SK-MEL-5 (cell line): ENCODE results near the gene PAPOLG. TPM values are rescaled to one million over a fixed set of nuclear protein-coding genes. Genes with fewer than 3 reads are reported as not detected.

Experiments
- DNase-seq: peaks from one replicate; pipeline ENCODE4 v3.0.0-alpha.2; 2016; ENCODE audit warnings: low read depth, low spot score
- in situ Hi-C: cut with HindIII; loops from 2 replicates; pipeline ENCODE4 v1.10.0; 2016; ENCODE audit warnings: low sequenced_read_pairs, high pct_unique_total_duplicates, low pct_unique_long_range_greater_than_20kb
- polyA plus RNA-seq, 2 experiments: library from polyadenylated mRNA; depleted of rRNA; stranded (reverse); fragments of >200 nt; gene quantifications; 2 replicates each; pipeline ENCODE4 v1.2.3, GENCODE V29; 2015
- total RNA-seq: library from RNA; depleted of rRNA; stranded (reverse); fragments of >200 nt; shearing (Covaris generic); gene quantifications from 2 replicates; pipeline ENCODE4 v1.2.3, GENCODE V29; 2014; rRNA removed

PAPOLG gene
- total RNA-seq = 18.2 and 19.6 TPM in 2 replicates
- 9.0 and 9.7 TPM in 2 replicates for polyA plus RNA-seq (2015; cell fraction: cytosol; rRNA removed)
- 25.5 and 31.3 TPM in 2 replicates for polyA plus RNA-seq (2015; cell fraction: nucleus; rRNA removed)

- peak; percentile 94 for DNase-seq
- in situ Hi-C loops = no loop called here
These were observed at the start of gene PAPOLG for GRCh38 chr2:60756097-60757087. TSS of gene PAPOLG (plus strand) at chr2:60756268. CDS start at chr2:60756479, 211 bp downstream.

- in situ Hi-C loops = no loop called here
These were observed 48.2 kb upstream of the PAPOLG start for GRCh38 chr2:60707750-60708371.

GRCh38 chr2:60708630-60709320 lies 47.3 kb upstream of the PAPOLG start:
- in situ Hi-C loops = no loop called here
- no peak for DNase-seq

More at GRCh38 chr2:60707750-60708371, 48.2 kb upstream of the PAPOLG start:
- DNase-seq = peak; percentile 65

- in situ Hi-C loops = no loop called here
- no peak for DNase-seq
These were observed 45.4 kb upstream of the PAPOLG start for GRCh38 chr2:60710707-60711106.

- DNase-seq = no peak
- in situ Hi-C loops = no loop called here
These were observed 40.5 kb upstream of the PAPOLG start for GRCh38 chr2:60715561-60715960.

GRCh38 chr2:60717691-60718090 lies 38.4 kb upstream of the PAPOLG start:
- DNase-seq = no peak
- in situ Hi-C loops = no loop called here

GRCh38 chr2:60719331-60719730 lies 36.7 kb upstream of the PAPOLG start:
- in situ Hi-C loops = no loop called here
- no peak for DNase-seq

GRCh38 chr2:60725466-60725865 lies 30.6 kb upstream of the PAPOLG start:
- peak; percentile 63 for DNase-seq
- in situ Hi-C loops = no loop called here

GRCh38 chr2:60728855-60729254 lies 27.2 kb upstream of the PAPOLG start:
- in situ Hi-C loops = no loop called here
- DNase-seq = no peak

- in situ Hi-C loops = no loop called here
- DNase-seq = no peak
These were observed 20.4 kb upstream of the PAPOLG start for GRCh38 chr2:60735496-60736250.

GRCh38 chr2:60738679-60739078 lies 17.4 kb upstream of the PAPOLG start:
- no peak for DNase-seq
- in situ Hi-C loops = no loop called here

- DNase-seq = no peak
- in situ Hi-C loops = no loop called here
These were observed 16.9 kb upstream of the PAPOLG start for GRCh38 chr2:60739156-60739555.

GRCh38 chr2:60741576-60741975 lies 14.5 kb upstream of the PAPOLG start:
- DNase-seq = no peak
- in situ Hi-C loops = no loop called here

- no peak for DNase-seq
- in situ Hi-C loops = no loop called here
These were observed 13.6 kb upstream of the PAPOLG start for GRCh38 chr2:60742419-60742818.

- in situ Hi-C loops = no loop called here
- DNase-seq = no peak
These were observed 10.7 kb upstream of the PAPOLG start for GRCh38 chr2:60745330-60745729.

GRCh38 chr2:60745761-60746160 lies 10.3 kb upstream of the PAPOLG start:
- in situ Hi-C loops = no loop called here
- DNase-seq = no peak

GRCh38 chr2:60746318-60746717 lies 9.8 kb upstream of the PAPOLG start:
- no peak for DNase-seq
- in situ Hi-C loops = no loop called here
